Suppressor macrophage (primary cell): Measurements from ENCODE around the gene ENO2.
A peak's percentile ranks its signal among the peaks of the same experiment; 100 is the strongest.

ENCODE experiments used
- DNase-seq, 4 experiments: peaks; one replicate each; pipeline ENCODE4 v3.0.0-alpha.2; 2020 to 2022

The ENO2 gene

DNA sequence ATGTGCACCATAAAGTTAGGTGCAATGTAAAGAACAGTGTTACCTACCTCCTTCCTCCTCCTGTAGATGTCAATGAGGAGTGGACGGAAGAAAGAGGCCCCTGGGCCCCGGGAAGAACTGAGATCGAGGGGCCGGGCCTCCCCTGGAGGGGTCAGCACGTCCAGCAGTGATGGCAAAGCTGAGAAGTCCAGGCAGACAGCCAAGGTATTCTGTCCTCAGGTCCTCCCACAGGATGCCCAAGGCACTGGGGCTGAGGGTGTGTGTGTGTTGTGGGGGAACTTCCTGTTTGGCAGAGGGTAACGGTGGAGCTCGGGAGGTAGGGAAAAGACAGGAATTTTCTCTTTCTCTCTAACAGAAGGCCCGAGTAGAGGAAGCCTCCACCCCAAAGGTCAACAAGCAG, 19.7 kb downstream of the ENO2 start:
- DNase-seq = no peak

DNA sequence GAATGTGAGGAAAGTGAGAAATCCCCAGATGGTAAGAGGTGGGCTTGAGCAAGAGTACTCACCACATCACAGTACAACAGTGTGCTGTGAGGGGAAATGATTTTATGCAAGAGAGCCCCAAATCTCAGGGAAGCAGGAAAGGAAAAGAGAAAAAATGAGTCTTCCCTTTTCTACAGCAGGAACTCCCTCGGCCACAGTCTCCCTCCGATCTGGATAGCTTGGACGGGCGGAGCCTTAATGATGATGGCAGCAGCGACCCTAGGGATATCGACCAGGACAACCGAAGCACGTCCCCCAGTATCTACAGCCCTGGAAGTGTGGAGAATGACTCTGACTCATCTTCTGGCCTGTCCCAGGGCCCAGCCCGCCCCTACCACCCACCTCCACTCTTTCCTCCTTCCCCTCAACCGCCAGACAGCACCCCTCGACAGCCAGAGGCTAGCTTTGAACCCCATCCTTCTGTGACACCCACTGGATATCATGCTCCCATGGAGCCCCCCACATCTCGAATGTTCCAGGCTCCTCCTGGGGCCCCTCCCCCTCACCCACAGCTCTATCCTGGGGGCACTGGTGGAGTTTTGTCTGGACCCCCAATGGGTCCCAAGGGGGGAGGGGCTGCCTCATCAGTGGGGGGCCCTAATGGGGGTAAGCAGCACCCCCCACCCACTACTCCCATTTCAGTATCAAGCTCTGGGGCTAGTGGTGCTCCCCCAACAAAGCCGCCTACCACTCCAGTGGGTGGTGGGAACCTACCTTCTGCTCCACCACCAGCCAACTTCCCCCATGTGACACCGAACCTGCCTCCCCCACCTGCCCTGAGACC, 21.2 kb downstream of the ENO2 start:
- peak; percentile 61 to 81 (median 76) for DNase-seq

DNA sequence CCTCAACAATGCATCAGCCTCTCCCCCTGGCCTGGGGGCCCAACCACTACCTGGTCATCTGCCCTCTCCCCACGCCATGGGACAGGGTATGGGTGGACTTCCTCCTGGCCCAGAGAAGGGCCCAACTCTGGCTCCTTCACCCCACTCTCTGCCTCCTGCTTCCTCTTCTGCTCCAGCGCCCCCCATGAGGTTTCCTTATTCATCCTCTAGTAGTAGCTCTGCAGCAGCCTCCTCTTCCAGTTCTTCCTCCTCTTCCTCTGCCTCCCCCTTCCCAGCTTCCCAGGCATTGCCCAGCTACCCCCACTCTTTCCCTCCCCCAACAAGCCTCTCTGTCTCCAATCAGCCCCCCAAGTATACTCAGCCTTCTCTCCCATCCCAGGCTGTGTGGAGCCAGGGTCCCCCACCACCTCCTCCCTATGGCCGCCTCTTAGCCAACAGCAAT, 21.8 kb downstream of the ENO2 start:
- peak in 3 of 4 experiments; percentile 66 to 70 (median 67) for DNase-seq

DNA sequence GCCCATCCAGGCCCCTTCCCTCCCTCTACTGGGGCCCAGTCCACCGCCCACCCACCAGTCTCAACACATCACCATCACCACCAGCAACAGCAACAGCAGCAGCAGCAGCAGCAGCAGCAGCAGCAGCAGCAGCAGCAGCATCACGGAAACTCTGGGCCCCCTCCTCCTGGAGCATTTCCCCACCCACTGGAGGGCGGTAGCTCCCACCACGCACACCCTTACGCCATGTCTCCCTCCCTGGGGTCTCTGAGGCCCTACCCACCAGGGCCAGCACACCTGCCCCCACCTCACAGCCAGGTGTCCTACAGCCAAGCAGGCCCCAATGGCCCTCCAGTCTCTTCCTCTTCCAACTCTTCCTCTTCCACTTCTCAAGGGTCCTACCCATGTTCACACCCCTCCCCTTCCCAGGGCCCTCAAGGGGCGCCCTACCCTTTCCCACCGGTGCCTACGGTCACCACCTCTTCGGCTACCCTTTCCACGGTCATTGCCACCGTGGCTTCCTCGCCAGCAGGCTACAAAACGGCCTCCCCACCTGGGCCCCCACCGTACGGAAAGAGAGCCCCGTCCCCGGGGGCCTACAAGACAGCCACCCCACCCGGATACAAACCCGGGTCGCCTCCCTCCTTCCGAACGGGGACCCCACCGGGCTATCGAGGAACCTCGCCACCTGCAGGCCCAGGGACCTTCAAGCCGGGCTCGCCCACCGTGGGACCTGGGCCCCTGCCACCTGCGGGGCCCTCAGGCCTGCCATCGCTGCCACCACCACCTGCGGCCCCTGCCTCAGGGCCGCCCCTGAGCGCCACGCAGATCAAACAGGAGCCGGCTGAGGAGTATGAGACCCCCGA, 22.5 kb downstream of the ENO2 start:
- peak in 2 of 4 experiments; percentile 43 to 61 for DNase-seq

DNA sequence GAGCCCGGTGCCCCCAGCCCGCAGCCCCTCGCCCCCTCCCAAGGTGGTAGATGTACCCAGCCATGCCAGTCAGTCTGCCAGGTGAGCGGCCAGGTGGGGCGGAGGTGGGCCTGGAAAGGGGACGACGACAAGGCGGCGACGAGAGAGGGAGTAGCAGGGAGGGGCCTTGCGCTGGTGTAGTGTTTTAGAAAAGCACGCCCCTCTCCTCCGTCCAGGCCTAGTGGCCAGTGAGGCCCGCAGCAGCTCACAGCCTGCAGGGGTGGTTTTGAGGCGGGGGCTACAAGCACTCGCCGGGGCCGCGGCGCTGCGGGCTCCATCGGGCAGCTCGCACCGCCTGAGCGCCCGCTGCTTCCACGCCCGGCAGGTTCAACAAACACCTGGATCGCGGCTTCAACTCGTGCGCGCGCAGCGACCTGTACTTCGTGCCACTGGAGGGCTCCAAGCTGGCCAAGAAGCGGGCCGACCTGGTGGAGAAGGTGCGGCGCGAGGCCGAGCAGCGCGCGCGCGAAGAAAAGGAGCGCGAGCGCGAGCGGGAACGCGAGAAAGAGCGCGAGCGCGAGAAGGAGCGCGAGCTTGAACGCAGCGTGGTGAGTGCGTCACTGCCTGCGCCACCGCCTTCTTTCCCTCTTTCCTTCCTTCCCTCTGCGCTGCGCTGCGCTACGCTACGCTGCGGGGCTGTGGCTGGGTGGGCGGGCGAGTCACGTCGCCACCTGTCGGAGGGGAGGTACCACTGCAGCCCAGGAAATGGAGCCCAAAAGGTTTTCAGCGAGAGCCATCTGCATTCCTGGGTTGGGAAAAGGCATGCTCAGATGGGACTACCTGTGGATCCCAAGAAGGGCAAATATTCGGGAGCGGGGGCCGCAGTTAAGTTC, 23.3 kb downstream of the ENO2 start:
- peak; percentile 94 to 97 (median 96) for DNase-seq

DNA sequence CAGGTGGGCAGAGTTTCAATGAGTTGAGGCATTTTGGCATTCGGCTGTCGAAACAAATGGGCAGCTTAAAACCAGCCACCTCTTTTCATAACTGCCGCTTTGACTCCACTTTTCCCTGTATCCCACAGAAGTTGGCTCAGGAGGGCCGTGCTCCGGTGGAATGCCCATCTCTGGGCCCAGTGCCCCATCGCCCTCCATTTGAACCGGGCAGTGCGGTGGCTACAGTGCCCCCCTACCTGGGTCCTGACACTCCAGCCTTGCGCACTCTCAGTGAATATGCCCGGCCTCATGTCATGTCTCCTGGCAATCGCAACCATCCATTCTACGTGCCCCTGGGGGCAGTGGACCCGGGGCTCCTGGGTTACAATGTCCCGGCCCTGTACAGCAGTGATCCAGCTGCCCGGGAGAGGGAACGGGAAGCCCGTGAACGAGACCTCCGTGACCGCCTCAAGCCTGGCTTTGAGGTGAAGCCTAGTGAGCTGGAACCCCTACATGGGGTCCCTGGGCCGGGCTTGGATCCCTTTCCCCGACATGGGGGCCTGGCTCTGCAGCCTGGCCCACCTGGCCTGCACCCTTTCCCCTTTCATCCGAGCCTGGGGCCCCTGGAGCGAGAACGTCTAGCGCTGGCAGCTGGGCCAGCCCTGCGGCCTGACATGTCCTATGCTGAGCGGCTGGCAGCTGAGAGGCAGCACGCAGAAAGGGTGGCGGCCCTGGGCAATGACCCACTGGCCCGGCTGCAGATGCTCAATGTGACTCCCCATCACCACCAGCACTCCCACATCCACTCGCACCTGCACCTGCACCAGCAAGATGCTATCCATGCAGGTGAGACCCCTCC, 24.2 kb downstream of the ENO2 start:
- DNase-seq = no peak

DNA sequence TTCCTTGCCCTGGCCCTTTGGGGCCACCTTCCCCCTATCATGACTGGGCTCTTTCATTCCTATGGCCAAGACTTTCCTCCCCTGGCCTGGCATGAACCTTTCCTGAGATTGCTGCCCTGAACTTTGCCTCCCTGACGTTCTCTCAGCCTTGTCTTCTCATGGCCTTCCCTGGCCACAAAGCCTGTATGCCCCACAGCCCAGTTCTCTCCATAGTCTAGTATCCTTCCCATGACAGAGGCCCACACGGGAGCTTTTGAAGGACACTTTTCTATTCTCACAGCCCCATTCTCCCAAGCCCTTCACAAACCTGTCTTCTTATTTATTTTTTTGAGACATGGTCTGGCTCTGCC, 24.8 kb downstream of the ENO2 start:
- DNase-seq = no peak

DNA sequence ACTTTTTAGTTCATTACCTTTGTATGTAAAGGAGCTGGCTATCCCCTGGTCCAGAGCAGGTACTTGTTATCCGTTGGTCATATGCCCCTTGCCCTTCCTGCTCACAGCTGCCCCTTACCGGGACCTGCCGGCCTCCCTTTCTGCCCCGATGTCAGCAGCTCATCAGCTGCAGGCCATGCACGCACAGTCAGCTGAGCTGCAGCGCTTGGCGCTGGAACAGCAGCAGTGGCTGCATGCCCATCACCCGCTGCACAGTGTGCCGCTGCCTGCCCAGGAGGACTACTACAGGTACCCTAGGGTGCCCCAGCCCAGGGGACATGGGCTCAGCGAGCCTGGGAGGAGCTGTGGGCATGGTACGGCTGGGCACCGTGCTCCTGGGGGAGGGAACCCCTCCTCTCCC, 26.9 kb downstream of the ENO2 start:
- no peak for DNase-seq

DNA sequence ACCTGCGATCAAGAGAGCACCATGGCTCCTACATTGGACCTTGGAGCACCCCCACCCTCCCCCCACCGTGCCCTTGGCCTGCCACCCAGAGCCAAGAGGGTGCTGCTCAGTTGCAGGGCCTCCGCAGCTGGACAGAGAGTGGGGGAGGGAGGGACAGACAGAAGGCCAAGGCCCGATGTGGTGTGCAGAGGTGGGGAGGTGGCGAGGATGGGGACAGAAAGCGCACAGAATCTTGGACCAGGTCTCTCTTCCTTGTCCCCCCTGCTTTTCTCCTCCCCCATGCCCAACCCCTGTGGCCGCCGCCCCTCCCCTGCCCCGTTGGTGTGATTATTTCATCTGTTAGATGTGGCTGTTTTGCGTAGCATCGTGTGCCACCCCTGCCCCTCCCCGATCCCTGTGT, 27.4 kb downstream of the ENO2 start:
- no peak for DNase-seq

DNA sequence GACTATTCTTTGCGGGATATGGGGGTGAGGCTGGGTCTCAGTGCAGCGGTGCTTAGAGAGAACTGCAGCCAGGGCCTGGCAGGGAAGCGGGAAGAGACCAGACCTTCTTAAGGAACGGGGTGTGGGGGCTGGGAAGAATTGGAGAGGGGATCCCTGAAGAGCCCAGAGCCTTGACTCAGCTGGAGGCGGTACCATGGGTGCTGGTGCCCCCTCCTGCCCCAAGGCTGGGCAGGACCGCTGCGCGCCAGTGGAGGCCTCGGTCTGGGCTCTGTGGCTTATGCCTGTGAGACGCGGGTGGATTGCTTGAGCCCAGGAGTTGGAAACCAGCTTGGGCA, 27.9 kb downstream of the ENO2 start:
- no peak for DNase-seq

DNA sequence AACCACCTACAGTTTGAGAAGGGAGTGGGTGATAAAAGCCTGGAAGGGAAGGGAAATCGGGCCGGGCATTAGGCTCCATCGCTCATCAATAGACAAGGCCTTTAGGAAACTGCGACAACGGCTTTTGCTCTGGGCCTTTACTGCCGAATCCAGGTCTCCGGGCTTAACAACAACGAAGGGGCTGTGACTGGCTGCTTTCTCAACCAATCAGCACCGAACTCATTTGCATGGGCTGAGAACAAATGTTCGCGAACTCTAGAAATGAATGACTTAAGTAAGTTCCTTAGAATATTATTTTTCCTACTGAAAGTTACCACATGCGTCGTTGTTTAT, 29.0 kb downstream of the ENO2 start:
- DNase-seq = peak; percentile 81 to 91 (median 88)

DNA sequence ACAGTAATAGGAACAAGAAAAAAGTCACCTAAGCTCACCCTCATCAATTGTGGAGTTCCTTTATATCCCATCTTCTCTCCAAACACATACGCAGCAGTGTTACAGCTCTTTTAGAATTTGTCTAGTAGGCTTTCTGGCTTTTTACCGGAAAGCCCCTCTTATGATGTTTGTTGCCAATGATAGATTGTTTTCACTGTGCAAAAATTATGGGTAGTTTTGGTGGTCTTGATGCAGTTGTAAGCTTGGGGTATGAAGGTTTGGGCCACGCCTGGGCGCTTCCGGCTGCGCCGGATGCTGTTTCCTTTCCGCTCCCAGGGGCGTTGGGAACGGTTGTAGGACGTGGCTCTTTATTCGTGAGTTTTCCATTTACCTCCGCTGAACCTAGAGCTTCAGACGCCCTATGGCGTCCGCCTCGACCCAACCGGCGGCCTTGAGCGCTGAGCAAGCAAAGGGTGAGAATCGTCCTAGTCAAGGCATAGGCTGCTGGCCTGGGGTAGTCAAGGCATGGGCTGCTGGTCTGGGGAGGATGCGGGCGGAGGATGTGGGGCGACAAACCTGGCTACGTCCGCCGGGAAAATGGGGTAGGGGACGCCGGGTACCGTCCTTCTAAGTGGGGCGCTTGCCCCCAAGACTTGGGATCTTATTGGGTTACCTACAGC, 29.5 kb downstream of the ENO2 start, which contains the start of the genes C12orf57 and RNU7-1:
C12orf57 (plus strand) TSS at position 301 of the 659 bp plus-strand sequence; CDS start at position 401, 100 bp downstream.
RNU7-1 (plus strand) TSS at position 95 of the 659 bp plus-strand sequence.
- DNase-seq = peak; percentile 88 to 94 (median 88)

DNA sequence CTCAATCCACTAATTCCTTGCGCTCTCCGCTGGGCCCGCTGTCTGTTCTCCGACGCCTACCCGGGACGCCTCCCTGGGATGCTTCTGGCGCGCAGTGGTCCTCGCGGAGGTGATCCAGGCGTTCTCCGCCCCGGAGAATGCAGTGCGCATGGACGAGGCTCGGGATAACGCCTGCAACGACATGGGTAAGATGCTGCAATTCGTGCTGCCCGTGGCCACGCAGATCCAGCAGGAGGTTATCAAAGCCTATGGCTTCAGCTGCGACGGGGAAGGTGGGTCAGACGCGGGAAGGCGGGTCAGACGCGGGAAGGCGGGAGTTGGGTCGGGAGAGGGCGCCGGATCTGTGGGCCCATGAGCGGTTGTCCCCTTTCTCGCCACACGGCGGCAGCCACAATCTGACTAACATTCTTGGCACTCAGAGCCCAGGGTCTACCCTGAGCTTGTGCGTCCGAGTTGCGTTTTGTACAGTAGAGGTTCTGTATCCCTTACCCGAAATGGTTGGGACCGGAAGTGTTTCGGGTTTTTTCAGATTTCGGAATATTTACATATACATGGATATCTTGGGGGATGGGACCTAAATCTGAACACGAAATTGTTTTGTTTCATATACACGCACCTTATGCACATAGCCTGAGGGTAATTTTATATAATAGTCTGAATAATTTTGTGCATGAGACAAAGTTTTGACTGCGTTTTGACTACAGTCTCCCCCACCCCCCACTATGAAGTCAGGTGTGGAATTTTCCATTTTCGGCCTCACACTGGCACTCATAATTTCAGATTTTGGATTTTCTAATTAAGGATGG, 30.2 kb downstream of the ENO2 start:
- peak; percentile 93 to 95 (median 94) for DNase-seq

DNA sequence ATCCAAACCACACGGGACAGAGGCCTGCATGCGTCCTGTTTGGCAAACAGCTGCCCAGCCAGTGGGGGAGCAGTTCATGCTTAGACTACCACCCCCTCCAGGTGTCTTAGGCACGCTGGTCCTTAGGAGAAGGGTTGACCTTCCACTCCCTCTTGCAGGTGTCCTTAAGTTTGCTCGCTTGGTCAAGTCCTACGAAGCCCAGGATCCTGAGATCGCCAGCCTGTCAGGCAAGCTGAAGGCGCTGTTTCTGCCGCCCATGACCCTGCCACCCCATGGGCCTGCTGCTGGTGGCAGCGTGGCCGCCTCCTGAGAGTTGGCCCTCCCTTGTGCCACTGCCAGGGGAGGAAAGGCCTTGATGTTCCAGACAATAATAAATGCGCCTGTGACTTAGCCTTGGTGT, 31.2 kb downstream of the ENO2 start:
- no peak for DNase-seq

DNA sequence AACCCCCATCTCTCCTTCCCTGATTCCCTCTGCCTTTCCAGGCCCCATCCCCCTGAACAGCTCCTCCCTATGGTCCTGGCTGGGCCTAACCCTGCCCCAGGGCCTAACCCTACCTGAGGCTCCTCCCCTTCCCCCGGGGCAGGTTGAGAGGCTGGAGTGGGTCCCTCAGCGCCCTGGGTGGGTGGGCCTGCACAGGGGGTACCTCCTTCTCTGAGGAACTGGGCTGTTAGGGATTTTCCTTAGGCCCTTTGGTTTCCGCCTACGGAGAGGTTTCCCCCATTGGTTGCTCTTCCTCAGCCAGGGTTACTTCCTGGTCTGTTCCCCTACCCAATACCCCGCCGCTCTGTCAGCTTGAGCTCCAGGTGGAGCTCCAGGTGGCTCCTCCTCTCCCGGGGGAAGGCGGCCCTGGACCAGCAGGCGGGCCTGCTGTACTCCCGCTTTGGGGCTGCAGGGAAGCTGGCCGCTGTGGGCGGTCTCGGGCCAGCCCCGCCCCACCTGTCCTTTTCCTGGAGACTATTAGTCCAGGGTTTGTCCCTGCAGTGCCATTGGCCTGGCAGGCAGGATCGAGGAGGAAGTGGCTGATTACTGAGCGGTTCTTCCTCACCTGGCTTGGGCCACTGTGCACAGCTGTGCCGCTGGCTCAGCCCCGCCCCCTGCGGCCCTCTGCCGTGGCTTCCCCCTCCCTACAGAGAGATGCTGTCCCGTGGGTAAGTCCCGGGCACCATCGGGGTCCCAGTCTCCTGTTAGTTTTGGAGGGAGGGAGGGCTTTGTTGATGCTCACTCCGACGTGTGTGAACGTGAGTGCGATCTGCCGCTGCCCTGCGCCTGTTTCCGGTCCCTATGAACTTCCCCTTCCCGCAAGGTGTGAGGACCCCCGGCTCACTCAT, 31.9 kb downstream of the ENO2 start:
- DNase-seq = peak; percentile 51 to 80 (median 66)

DNA sequence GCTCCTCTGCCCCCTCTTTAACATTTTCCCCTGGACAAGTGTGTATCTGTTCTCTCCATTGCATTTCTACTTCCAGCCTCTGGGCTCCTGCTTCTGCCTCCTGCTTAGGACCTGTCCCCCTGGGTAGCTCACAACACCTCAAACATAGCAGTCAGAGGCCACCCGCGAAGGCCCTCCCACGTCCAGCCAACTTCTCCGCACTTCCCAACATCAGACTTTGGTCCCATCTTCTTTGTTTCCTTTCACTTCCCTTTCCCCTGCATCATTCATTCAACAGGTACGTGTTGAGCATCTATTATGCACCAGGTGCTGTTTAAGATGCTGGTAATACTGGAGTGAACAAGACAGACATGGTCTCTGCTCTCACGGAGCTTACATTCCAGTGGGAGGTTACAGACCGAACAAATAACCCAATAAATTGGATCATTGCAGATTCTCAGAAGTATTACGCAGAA, 32.6 kb downstream of the ENO2 start:
- DNase-seq = no peak

DNA sequence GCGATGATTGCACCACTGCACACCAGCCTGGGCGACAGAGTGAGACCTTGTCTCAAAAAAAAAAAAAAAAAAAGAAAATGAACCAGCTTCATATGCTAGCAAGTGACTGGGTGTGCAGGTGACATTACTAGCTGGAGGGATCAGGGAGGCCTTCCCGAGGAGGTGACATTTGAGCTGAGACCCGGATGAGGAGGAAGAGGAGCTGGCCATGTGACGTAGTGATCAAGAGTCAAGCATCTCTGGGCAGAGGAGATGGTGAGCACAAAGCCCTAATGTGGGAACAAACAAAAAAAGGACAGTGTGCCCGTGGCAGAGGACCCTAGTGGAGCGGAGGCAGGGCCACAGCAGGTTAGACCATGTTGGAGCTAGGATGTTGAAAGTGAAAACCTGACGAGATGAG, 33.2 kb downstream of the ENO2 start:
- DNase-seq = no peak

DNA sequence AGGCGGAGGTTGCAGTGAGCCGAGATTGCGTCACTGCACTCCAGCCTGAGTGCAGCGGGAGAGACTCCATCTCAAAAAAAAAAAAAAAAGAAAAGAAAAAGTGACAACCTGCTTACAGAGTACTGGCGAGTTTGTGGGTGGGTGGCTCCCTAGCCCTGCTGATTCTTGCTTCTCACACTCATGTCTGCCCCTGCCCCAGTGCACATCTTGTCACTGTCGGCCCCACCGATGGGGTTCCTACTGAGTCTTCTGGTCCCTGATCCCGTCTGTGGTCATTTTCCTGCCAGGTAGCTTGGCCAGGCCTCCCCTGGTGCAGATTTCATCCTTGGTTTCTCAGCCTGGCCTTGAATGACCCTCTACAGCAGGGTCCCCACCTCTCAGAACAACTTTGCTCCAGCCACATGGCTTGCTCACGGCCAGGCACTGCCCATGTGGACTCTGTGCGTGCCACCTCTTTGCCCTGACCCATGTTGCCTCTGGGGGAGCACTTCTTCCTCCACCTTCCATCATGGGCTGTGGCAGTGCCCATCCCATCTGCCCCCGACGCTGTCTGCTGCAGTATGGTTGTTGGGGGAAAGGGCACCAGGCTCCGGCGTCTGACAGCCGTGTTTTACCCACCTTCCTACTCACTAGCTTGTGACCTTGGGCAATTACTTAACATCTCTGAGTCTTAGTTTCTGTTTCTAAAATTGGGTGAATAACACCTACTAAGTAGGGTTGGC, 34.7 kb downstream of the ENO2 start:
- DNase-seq = peak; percentile 80 to 92 (median 88)
